HG03558 (cell line): ENCODE data around the gene MPC1L.
"Not testable (repeated sequence)": the region's sequence is repeated elsewhere in the genome, so short reads cannot be mapped to it uniquely, and the experiment has no call there.

Experiments used
- ATAC-seq: cut with Tn5 transposase; IDR thresholded peaks from one replicate; pipeline ENCODE4 v1.9.1; 2021; ENCODE audit warnings: moderate number of reproducible peaks; ENCODE audit not compliant: unreplicated experiment; ENCODE audit errors: extremely low read depth

Gene MPC1L

GRCh38 chrX:40623139-40623536 is at the start of gene MPC1L:
TSS of gene MPC1L (plus strand) at chrX:40623428. CDS start at chrX:40623566, 138 bp downstream.
- ATAC-seq: no peak

GRCh38 chrX:40573763-40574162 is 49.5 kb upstream of the MPC1L start:
- no peak for ATAC-seq

GRCh38 chrX:40575411-40575810 is 47.8 kb upstream of the MPC1L start:
- not testable (repeated sequence) for ATAC-seq

GRCh38 chrX:40576291-40576690 is 46.9 kb upstream of the MPC1L start:
- ATAC-seq: no peak

GRCh38 chrX:40578039-40578695 is 45.1 kb upstream of the MPC1L start:
- ATAC-seq: no peak

- no peak for ATAC-seq
Measured at GRCh38 chrX:40579141-40579540, 44.1 kb upstream of the MPC1L start.

GRCh38 chrX:40579900-40580536 is 43.2 kb upstream of the MPC1L start:
- ATAC-seq: no peak

- ATAC-seq: peak; percentile 83
Measured at GRCh38 chrX:40580537-40581335, 42.5 kb upstream of the MPC1L start, which contains the start of gene ATP6AP2. TSS of gene ATP6AP2 (plus strand) at chrX:40580970. CDS start at chrX:40581066, 96 bp downstream.

GRCh38 chrX:40581336-40581920 is 41.8 kb upstream of the MPC1L start:
- ATAC-seq: no peak

GRCh38 chrX:40582178-40582577 is 41.0 kb upstream of the MPC1L start:
- not testable (repeated sequence) for ATAC-seq

- ATAC-seq: no peak
Measured at GRCh38 chrX:40582811-40583210, 40.4 kb upstream of the MPC1L start.

- ATAC-seq: not testable (repeated sequence)
Measured at GRCh38 chrX:40587623-40588022, 35.6 kb upstream of the MPC1L start.

GRCh38 chrX:40589616-40590321 is 33.5 kb upstream of the MPC1L start:
- not testable (repeated sequence) for ATAC-seq

- no peak for ATAC-seq
Measured at GRCh38 chrX:40603446-40603845, 19.8 kb upstream of the MPC1L start.

GRCh38 chrX:40607381-40607780 is 15.8 kb upstream of the MPC1L start:
- no peak for ATAC-seq

- ATAC-seq: no peak
Measured at GRCh38 chrX:40612511-40612910, 10.7 kb upstream of the MPC1L start.

- no peak for ATAC-seq
Measured at GRCh38 chrX:40615976-40616375, 7.3 kb upstream of the MPC1L start.

- ATAC-seq: no peak
Measured at GRCh38 chrX:40617566-40617965, 5.7 kb upstream of the MPC1L start.

- ATAC-seq: no peak
Measured at GRCh38 chrX:40622479-40623138, 619 bp upstream of the MPC1L start.

- no peak for ATAC-seq
Measured at GRCh38 chrX:40623665-40624064, 437 bp downstream of the MPC1L start.
